Stimulated activated CD8-positive, alpha-beta memory T cell treated with anti-CD3 and anti-CD28 coated beads, Interleukin-2, amount 100 ng/mL, for 1 hour (primary cell): ENCODE measurements around the gene LAMP5.

ENCODE experiments used
- DNase-seq, 2 donors: peaks; one replicate each; pipeline ENCODE4 v3.0.0-alpha.2; 2020; ENCODE audit warnings: low read depth in 2 of 2

Gene LAMP5

DNA sequence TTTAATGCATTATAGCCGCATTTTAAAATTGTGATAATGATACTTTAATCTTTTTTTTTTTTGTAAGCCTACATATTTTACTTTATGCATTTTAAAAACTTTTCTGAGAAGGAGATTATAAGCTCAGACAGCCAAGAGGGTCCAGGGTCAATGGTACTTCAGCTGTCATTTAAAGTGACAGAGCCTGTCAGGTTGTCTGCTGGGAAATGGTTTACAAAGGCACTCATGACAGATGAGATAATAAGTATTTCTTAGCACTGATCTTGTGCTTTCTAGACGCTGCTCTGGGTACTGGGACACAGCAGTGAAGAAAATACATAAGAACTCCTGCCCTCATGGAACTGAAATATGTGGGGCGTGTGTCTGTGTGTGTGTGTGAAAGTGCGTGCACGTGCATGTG, 19.6 kb downstream of the LAMP5 start:
- DNase-seq = no peak

DNA sequence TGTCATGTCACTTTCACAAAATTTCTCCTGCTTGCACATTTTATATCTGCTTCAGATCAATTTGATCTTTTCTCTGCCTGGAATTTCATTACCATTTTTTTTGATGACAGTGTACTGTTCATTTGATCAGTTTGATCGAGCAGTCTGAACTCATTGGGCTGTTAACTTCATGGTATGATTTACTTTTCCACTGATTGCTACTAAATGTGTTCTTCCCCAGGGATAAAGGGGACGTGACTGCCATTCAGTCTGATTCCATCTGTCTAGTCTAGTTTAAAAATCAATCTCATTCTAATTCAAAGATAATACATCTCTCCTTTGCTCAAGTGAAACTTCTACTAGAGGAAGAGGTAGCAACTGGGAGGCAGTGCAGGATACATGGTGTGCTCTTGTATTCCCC, 21.1 kb downstream of the LAMP5 start:
- DNase-seq = no peak

DNA sequence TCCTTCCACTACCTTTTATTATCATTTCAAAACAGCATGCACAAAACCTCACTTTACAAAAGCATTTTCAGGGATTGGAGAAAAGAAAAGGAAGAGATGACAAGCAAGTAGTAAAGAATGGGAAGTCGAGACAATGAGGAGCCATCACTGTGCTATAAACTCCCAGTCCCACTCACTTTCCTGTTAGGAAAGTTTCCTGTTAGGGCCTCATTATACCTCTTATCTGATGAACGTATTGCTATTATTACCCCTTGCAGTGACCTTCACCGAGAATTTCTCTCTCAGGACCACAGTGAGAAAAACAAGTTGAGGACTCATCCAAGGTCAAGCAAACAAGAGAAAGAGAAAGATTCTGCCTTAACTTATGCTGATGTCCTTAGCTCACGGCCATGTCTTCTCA, 28.8 kb downstream of the LAMP5 start:
- DNase-seq = no peak

DNA sequence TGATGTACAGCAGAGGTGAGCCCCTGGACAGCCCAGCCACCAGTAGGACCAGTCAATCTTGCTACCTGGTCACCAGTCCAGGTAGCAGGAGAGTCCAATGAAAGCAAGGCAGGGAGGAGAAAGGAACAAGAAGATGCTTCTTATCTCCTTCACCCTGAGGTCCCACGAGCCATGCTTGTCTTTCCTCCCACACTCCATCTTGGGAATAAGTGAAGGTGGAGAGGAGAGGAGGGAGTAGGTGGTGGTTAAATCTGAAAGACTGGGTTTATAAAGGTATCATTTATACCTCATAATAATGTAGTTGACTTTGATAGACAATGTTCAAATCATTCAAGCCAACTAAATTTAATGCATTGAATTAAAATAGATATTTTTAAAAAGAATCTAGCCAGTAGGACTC, 35.9 kb downstream of the LAMP5 start:
- DNase-seq = no peak

DNA sequence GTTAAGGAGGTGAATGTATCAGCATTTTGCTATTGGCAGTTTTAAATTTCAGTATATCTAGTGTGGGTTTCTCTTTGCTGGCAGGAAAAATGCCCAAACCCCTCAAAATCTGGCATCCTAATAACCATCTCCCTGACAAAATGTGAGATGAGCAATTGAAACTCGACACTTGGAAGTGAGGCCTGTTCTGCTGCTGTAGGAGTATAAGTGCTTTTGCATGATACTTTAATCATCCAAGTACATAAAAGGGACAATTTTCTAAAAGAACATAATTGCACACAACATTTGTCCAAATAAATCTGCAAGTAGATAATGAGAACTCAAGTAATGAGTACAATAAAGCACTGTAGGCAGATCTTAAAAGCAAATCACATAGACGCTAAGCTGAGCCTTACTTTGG, 36.5 kb downstream of the LAMP5 start:
- no peak for DNase-seq

- DNase-seq = no peak
Measured at GRCh38 chr20:9551808-9552550, 37.6 kb downstream of the LAMP5 start.

DNA sequence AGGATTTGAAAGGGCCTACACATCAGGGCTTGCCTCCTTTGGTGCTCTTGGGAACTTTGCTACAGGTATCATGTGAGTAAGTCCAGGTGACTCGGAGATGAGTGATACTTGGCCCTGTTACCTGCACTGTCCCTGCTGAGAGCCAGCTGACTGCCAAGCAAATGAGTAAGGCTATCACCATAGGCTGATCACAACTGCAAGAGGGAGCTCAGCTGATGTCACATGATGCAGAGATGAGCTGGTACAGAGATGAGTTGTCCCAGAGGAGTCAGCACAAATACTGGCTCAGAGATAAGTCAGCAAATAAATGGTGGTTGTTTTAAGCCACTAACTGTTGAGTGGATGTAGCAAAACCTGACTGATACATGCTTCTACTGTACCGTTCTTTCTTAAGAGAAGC, 41.4 kb downstream of the LAMP5 start:
- DNase-seq = no peak

- DNase-seq = no peak
Measured at GRCh38 chr20:9557411-9557810, 43.0 kb downstream of the LAMP5 start.

GRCh38 chr20:9565910-9566550, 51.6 kb downstream of the LAMP5 start:
- no peak for DNase-seq

- no peak for DNase-seq
Measured at GRCh38 chr20:9566977-9567376, 52.6 kb downstream of the LAMP5 start.

DNA sequence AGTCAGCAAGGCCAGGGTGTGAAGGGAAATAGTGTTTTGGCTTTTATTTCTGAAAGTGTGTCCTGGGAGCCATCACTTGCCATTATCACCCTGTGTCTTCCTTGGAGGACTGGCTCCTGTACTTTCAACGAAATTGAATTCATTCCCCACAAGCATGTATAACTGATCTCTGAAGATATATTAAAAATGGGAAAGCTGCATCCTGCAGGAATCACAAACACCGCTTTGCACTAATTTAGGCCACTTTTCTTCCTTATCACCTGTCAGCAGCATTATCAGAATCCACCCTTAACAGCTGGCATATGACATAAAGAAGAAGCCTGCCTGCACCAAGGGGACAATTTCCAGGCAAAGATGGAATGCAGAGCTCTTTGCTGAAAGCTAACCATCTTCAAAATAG, 56.2 kb downstream of the LAMP5 start:
- DNase-seq = no peak

DNA sequence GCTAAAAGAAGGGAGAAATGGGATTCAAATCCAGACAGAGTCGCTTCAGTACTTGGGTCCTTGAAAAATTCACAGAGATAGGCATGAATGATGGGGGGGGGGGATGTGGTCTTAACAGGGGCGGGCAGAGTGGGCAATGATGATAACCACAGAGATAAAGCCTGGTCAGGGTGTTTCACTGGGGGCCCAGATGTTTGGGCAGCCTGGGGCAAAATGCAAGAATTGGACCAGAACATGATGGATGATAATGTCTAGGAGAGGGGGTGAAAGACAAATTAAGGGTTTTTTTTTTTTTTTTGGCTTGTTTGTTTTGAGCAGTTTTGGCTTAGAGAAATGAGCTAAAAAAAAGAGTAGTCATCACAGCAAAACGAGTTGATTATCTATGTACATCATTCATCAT, 57.4 kb downstream of the LAMP5 start:
- DNase-seq = no peak

DNA sequence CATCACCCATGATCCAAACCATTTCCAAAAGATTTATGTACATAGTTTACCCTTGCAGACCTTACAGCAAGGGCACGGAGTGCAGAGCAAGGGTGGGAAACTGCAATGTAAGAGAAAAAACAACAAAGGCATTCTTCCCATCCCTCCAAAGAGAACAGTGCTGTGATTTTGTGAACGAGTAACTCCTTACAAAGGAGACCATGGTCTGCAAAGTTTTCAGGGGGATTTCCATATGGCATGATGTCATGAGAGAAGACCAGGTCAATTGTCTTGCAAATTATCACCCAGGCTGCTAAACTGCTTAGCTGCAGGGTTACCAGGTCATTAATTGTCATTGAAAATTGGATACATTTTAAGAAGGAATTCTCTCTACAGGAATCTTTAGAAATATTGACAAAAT, 58.3 kb downstream of the LAMP5 start:
- no peak for DNase-seq

DNA sequence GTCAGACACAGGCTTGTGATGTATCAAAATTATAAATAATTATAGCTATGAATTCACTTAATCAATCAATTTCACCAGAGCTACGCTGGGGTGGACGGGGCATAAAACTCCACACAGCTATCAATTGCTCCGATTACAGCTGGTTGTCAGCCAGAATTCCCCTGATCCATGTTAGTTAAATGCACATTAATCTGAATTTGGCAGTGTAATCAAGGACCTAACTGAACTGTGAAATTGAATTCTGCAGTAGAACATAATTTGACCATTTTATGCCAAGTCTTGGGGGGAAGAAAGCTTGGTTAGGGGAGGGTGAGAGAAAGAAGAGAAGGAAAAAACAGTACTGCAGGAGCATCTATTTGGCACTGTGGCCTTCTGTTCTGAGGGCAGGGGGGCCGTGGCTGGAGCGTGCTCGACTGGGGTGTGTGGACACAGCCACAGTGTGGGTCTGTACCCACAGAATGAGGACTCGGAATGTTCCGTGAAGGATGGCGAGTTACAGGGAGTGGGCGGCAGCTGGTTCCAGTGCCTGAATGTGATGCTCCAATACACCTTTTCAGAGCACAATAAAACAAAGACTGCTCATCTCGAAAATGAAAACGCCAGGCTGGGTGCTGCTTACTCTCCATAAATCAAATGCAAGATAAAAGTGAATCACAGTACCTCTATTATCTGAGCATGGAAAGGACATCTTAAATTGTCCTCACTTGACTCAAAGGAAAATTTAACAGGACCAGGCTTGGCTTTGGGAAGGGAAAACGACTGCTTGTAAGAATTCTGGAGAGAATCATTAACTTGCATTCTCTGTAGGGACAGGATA, 59.2 kb downstream of the LAMP5 start:
- DNase-seq = no peak

- DNase-seq = no peak
Measured at GRCh38 chr20:9574181-9574580, 59.8 kb downstream of the LAMP5 start.

DNA sequence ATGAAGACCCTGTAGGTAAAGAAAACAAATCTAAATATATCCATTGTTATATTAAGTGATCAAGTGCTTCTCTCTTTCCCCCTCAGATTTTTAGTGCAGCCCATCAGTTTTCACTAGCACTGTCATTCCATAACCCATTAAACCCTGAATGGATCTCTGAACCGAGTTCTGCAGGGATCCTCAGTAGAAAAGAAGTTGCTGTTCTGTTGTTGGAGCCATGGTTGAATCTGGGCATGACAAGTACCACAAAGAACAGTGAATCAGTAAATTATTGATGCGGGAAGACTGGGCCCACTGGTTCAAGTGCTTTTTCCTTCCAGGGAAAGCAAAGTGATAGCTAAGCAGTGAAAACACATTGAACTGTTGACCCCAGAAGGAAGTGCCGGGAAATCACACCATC, 60.4 kb downstream of the LAMP5 start:
- DNase-seq = no peak

- no peak for DNase-seq
Measured at GRCh38 chr20:9575836-9576235, 61.4 kb downstream of the LAMP5 start.

DNA sequence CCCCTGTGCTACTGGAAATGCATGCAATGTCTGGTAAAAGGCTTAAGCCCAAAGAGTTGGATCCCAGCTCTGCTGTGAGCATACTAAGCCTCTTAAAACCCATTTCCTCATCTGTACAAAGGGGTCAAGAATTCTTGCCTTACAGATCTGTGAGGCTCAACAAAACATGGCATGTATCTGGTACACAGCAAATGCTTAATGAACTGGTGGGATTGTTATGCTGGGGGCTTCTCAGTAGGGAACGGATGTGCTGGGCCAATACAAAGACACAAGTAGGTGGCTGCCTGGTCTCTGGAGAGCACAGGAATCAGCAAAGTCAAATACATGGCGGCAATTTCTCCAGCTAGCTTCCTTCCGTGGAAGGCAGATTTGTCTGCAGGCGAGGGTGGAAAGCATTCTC, 62.3 kb downstream of the LAMP5 start:
- no peak for DNase-seq

DNA sequence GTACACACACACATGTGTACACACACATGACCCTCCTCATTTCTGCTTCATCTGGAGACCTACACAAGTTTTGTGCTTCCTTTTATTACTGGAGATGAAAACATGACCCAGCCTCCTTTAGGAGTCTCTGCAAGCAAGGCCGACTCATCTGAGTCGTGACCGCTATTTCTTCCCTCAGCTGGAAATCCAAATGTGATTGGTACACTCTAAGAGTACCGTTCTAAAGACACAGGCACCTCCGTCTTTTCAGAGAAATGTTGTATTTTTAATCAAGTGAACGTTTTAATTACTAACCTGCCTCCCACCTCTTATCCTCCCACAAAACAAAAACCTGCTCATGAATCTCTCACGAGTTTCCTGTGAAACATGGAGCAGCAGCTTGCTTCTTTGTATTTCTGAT, 63.0 kb downstream of the LAMP5 start:
- no peak for DNase-seq

GRCh38 chr20:9578594-9578993, 64.2 kb downstream of the LAMP5 start:
- no peak for DNase-seq
